HepG2 (cell line): Measurements from ENCODE around the gene ATAD1. TPM values are rescaled to one million over a fixed set of nuclear protein-coding genes. Genes with fewer than 3 reads are reported as not detected.

Source experiments
- ATAC-seq: fragments of 200-7000 bp; cut with Tn5 transposase; 3 replicates; pipeline ENCODE4 v1.9.1; 2020; ENCODE audit warnings: mild to moderate bottlenecking, moderate library complexity
- BruUV-seq: library from RNA; stranded (reverse); fragments of 400-500 nt; replicated peaks from 2 replicates; lab custom pipeline; 2021; lab: Mats Ljungman, UMichigan
- CTCF ChIA-PET: fragments of 300-600 bp; formaldehyde crosslinking; extraction: SDS; loops from one replicate; lab custom pipeline; 2021; ENCODE audit warnings: low total read pairs, inconsistent platforms, low intra/inter-chr PET ratio; lab: Yijun Ruan, JAX
- POLR2A ChIA-PET: fragments of 350-600 bp; sonication (Branson Sonifier 250); formaldehyde crosslinking; loops from one replicate; lab custom pipeline; 2020; ENCODE audit warnings: antibody characterized with exemption, inconsistent platforms; lab: Yijun Ruan, JAX
- DNase-seq: peaks from one replicate; pipeline ENCODE4 v3.0.0-alpha.2; 2015; ENCODE audit warnings: low spot score
- FAIRE-seq: peaks from 3 replicates; lab custom pipeline; 2011; peaks lifted over from hg19 to GRCh38; lab: Jason Lieb, UNC
- H2AFZ ChIP-seq: one replicate; pipeline ENCODE4 v1.6.1; 2011; ENCODE audit warnings: low read length, inconsistent platforms
- H3K27ac ChIP-seq: fragments of 300-600 bp; 3 replicates; pipeline ENCODE4 v1.8.0; 2011; ENCODE audit warnings: mixed run types, mild to moderate bottlenecking, mixed read lengths, low read length, inconsistent platforms; ENCODE audit not compliant: insufficient read depth; ENCODE audit errors: extremely low read length
- H3K27me3 ChIP-seq, 2 experiments: fragments of 200-600 bp in 1 of 2; 2 replicates in 1 of 2; 3 replicates in 1 of 2; pipeline versions ENCODE4 v1.6.0 to v1.8.0; 2011; ENCODE audit warnings: low read length in 2 of 2, mild to moderate bottlenecking in 2 of 2, moderate library complexity in 2 of 2, inconsistent platforms in 1 of 2; ENCODE audit not compliant: insufficient read depth in 2 of 2, control insufficient read depth in 1 of 2
- H3K36me3 ChIP-seq, 2 experiments: fragments of 200-600 bp in 1 of 2; replicated peaks in 1 of 2; 2 replicates in 1 of 2; 3 replicates in 1 of 2; pipeline versions ENCODE4 v1.5.1 to v1.8.0; 2011; ENCODE audit warnings: low read length in 2 of 2, inconsistent platforms in 1 of 2; ENCODE audit not compliant: insufficient read depth in 2 of 2, control insufficient read depth in 1 of 2
- H3K4me1 ChIP-seq: 2 replicates; pipeline ENCODE4 v1.5.1; 2012; ENCODE audit warnings: low read length, inconsistent platforms; ENCODE audit not compliant: insufficient read depth
- H3K4me2 ChIP-seq: 2 replicates; pipeline ENCODE4 v1.6.0; 2011; ENCODE audit warnings: low read depth, low read length, inconsistent platforms
- H3K4me3 ChIP-seq, 3 experiments: fragments of 200-600 bp in 1 of 3; sonication (generic), shearing (Covaris generic) in 1 of 3; replicated peaks in 1 of 3; 2 replicates each; pipeline ENCODE4 v1.5.1; 2011 to 2016; ENCODE audit warnings: low read length in 3 of 3, inconsistent platforms in 2 of 3, low read depth in 2 of 3, mild to moderate bottlenecking in 2 of 3, control low read depth in 1 of 3, mixed read lengths in 1 of 3; ENCODE audit not compliant: insufficient read depth in 1 of 3
- H3K79me2 ChIP-seq: one replicate; pipeline ENCODE4 v1.6.1; 2011; ENCODE audit warnings: low read length, inconsistent platforms; ENCODE audit not compliant: insufficient read depth
- H3K9ac ChIP-seq: 2 replicates; pipeline ENCODE4 v1.6.0; 2011; ENCODE audit warnings: mild to moderate bottlenecking, low read depth, low read length, inconsistent platforms; ENCODE audit not compliant: insufficient read depth
- H3K9me3 ChIP-seq: 2 replicates; pipeline ENCODE4 v1.5.1; 2012; ENCODE audit warnings: mild to moderate bottlenecking, low read length
- H4K20me1 ChIP-seq: 2 replicates; pipeline ENCODE4 v1.6.0; 2011; ENCODE audit warnings: inconsistent platforms, mild to moderate bottlenecking, low read length, moderate library complexity; ENCODE audit not compliant: insufficient read depth
- CEBPB ChIP-seq: IDR thresholded peaks from 2 replicates; pipeline ENCODE4 v1.6.1; 2011; ENCODE audit warnings: low read depth, low read length, improper control_type of control experiment, borderline replicate concordance
- CHD4 ChIP-seq: fragments of 200-600 bp; sonication (generic); IDR thresholded peaks from 2 replicates; pipeline ENCODE4 v1.7.0; 2017; ENCODE audit warnings: mild to moderate bottlenecking, low read length, borderline replicate concordance
- KDM4B ChIP-seq: sonication (generic); formaldehyde crosslinking; IDR thresholded peaks from 2 replicates; pipeline ENCODE4 v1.4.0; 2020; ENCODE audit warnings: missing genetic modification reagents
- NR1H2 ChIP-seq: sonication (generic); formaldehyde crosslinking; IDR thresholded peaks from 2 replicates; pipeline ENCODE4 v1.8.1; 2022; ENCODE audit warnings: low read depth, missing genetic modification reagents, borderline replicate concordance
- ZNF124 ChIP-seq: sonication (generic); formaldehyde crosslinking; IDR thresholded peaks from 2 replicates; pipeline ENCODE4 v1.4.0; 2020; ENCODE audit warnings: missing genetic modification reagents
- ZNF441 ChIP-seq: sonication (generic); formaldehyde crosslinking; IDR thresholded peaks from 2 replicates; pipeline ENCODE4 v1.7.0; 2021; ENCODE audit warnings: missing genetic modification reagents, borderline replicate concordance
- ZNF547 ChIP-seq: sonication (generic); formaldehyde crosslinking; IDR thresholded peaks from 2 replicates; pipeline ENCODE4 v1.5.1; 2020; ENCODE audit warnings: mild to moderate bottlenecking, missing genetic modification reagents
- ZNF746 ChIP-seq: sonication (generic); formaldehyde crosslinking; IDR thresholded peaks from 2 replicates; pipeline ENCODE4 v1.8.0; 2022; ENCODE audit warnings: mild to moderate bottlenecking, missing genetic modification reagents
- ZSCAN20 ChIP-seq: sonication (generic); formaldehyde crosslinking; IDR thresholded peaks from 2 replicates; pipeline ENCODE4 v1.4.0; 2020; ENCODE audit warnings: missing genetic modification reagents, mild to moderate bottlenecking, borderline replicate concordance
- WGBS: methylation state at CpG from one replicate; pipeline ENCODE4 v1.1.6; 2017; ENCODE audit warnings: low lambda C conversion rate; 5-methylcytosine and 5-hydroxymethylcytosine counted together
- in situ Hi-C: cut with HindIII; loops from 2 replicates; pipeline ENCODE4 v1.10.0; 2017; ENCODE audit warnings: low pct_unique_long_range_greater_than_20kb; ENCODE audit not compliant: extremely low pct_ligation_motif_present
- intact Hi-C: fragments of 100-400 bp; cut with micrococcal nuclease; formaldehyde crosslinking; loops from one replicate; pipeline ENCODE4 v1.10.0; 2022; ENCODE audit not compliant: unreplicated experiment
- polyA plus RNA-seq, 8 experiments: library from polyadenylated mRNA; depleted of rRNA in 3 of 8; stranded (reverse) in 7 of 8; unstranded in 1 of 8; fragments of >200 nt; fragmentation: Illumina TruSeq in 4 of 8; extraction: Trizol in 4 of 8; gene quantifications; 2 replicates each; pipeline versions ENCODE4 v1.2.1 to v1.2.3, GENCODE V29; 2011 to 2016; ENCODE audit warnings: low read depth in 4 of 8, missing spikeins in 1 of 8, mixed read lengths in 1 of 8; ENCODE audit not compliant: insufficient read depth in 1 of 8
- total RNA-seq, 5 experiments: library from RNA; depleted of rRNA; stranded (reverse); fragments of >200 nt; fragmentation: Illumina TruSeq; extraction: Trizol; gene quantifications; 2 replicates each; pipeline ENCODE4 v1.2.3, GENCODE V29; 2016; ENCODE audit warnings: low read depth in 1 of 5
- TF ChIP-seq, protein P1 (sequence below): sonication (generic); formaldehyde crosslinking; conservative IDR thresholded peaks from 2 replicates; pipeline ENCODE4 v1.8.0; 2022; ENCODE audit warnings: missing genetic modification reagents
- TF ChIP-seq, protein P2 (sequence below): sonication (generic); formaldehyde crosslinking; IDR thresholded peaks from 2 replicates; pipeline ENCODE4 v1.4.0; 2020; ENCODE audit warnings: missing genetic modification reagents
- TF ChIP-seq, protein P3 (sequence below), 2 experiments: IDR thresholded peaks; 2 replicates each; pipeline ENCODE4 v1.6.1; 2011 to 2012; ENCODE audit warnings: low read length in 2 of 2, borderline replicate concordance in 1 of 2, low read depth in 1 of 2, mild to moderate bottlenecking in 1 of 2, moderate library complexity in 1 of 2
- TF ChIP-seq, protein P4 (sequence below): IDR thresholded peaks from 2 replicates; pipeline ENCODE4 v1.6.1; 2012; ENCODE audit warnings: low read length, improper control_type of control experiment

Gene ATAD1
- total and polyA plus RNA-seq, 2 of the 13 experiments (the other 11 are each of a cell fraction or from before 2014, with no cell fraction given): 14.9 to 28.2 TPM

DNA sequence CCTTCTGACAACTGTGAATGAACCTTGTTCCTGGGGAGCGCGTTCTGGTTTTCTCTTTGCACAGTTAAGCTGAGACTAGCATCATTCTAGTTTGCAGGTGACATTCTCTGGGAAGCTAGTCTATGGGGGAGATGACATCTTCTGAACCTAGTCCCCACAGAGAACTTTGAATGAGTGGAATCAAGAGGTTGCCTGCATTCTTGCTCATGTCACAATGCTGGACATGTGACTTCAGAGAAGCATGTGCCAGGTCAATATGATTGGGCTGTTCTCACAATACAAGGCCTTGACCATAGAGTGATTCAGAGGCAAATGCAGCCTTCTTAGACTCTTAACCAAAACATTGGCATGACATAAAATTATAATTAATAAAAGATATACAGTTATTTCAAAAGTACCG is 23.2 kb upstream of the ATAD1 start (continued):
- peak; percentile 17; the same call in 1 of the 2 replicates for TF ChIP-seq CEBPB
- TF ChIP-seq ZSCAN20 (CRISPR knock-in tag): no peak

DNA sequence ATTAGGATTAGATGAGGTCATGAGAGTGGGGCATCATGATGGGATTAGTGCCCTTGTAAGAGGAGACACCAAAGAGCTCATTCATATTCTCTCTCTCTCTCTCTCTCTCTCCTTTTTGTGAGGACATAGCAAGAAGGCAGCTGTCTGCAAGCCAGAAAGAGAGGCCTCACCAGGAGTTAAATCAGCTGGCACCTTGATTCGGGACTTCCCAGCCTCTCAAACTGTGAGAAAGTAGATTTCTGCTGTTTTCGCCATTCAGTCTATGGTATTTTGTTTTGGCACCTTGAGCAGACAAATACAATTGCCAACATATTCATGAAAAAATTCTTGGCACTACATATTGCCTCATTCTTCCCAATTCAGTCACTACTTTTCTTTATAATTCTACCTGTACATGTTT is 20.6 kb upstream of the ATAD1 start:
- Histone ChIP-seq H3K79me2 (no peaks in the 10 kb centered on the region), H3K4me1 (peaks cover 21% of the 10 kb centered on the region), H3K4me3 (no peak overlapping the region), H3K27me3 (peaks cover 0 to 1% of the 10 kb centered on the region in 2 experiments; a peak in 1 of 5 replicates), H2AFZ (no peak overlapping the region), H3K4me2 (no peak overlapping the region), H4K20me1 (no peaks in the 10 kb centered on the region), H3K27ac (no peak overlapping the region), H3K9me3 (no peaks in the 10 kb centered on the region), H3K36me3 (no peaks in the 10 kb centered on the region), H3K9ac (no peak overlapping the region)
- 57% methylated on average over 2 of the region's 2 CpGs for WGBS
- no peak for ATAC-seq
- BruUV-seq: no TSS peak
- DNase-seq: no peak
- in situ Hi-C loops: no loop called here
- ChIA-PET POLR2A (no interaction called here), CTCF (no interaction called here)
- intact Hi-C loops: no loop called here
- no peak for FAIRE-seq
- TF ChIP-seq CHD4 (no peak), ZNF124 (no peak), ZNF441 (CRISPR knock-in tag) (no peak), KDM4B (CRISPR knock-in tag) (no peak), ZNF547 (CRISPR knock-in tag) (no peak), NR1H2 (CRISPR knock-in tag) (no peak), ZNF746 (CRISPR knock-in tag) (no peak)
- TF ChIP-seq, protein P1, sequence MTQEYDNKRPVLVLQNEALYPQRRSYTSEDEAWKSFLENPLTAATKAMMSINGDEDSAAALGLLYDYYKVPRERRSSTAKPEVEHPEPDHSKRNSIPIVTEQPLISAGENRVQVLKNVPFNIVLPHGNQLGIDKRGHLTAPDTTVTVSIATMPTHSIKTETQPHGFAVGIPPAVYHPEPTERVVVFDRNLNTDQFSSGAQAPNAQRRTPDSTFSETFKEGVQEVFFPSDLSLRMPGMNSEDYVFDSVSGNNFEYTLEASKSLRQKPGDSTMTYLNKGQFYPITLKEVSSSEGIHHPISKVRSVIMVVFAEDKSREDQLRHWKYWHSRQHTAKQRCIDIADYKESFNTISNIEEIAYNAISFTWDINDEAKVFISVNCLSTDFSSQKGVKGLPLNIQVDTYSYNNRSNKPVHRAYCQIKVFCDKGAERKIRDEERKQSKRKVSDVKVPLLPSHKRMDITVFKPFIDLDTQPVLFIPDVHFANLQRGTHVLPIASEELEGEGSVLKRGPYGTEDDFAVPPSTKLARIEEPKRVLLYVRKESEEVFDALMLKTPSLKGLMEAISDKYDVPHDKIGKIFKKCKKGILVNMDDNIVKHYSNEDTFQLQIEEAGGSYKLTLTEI: no peak
- TF ChIP-seq, protein P2, sequence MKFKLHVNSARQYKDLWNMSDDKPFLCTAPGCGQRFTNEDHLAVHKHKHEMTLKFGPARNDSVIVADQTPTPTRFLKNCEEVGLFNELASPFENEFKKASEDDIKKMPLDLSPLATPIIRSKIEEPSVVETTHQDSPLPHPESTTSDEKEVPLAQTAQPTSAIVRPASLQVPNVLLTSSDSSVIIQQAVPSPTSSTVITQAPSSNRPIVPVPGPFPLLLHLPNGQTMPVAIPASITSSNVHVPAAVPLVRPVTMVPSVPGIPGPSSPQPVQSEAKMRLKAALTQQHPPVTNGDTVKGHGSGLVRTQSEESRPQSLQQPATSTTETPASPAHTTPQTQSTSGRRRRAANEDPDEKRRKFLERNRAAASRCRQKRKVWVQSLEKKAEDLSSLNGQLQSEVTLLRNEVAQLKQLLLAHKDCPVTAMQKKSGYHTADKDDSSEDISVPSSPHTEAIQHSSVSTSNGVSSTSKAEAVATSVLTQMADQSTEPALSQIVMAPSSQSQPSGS (CRISPR knock-in tag): no peak
- TF ChIP-seq, protein P3, sequence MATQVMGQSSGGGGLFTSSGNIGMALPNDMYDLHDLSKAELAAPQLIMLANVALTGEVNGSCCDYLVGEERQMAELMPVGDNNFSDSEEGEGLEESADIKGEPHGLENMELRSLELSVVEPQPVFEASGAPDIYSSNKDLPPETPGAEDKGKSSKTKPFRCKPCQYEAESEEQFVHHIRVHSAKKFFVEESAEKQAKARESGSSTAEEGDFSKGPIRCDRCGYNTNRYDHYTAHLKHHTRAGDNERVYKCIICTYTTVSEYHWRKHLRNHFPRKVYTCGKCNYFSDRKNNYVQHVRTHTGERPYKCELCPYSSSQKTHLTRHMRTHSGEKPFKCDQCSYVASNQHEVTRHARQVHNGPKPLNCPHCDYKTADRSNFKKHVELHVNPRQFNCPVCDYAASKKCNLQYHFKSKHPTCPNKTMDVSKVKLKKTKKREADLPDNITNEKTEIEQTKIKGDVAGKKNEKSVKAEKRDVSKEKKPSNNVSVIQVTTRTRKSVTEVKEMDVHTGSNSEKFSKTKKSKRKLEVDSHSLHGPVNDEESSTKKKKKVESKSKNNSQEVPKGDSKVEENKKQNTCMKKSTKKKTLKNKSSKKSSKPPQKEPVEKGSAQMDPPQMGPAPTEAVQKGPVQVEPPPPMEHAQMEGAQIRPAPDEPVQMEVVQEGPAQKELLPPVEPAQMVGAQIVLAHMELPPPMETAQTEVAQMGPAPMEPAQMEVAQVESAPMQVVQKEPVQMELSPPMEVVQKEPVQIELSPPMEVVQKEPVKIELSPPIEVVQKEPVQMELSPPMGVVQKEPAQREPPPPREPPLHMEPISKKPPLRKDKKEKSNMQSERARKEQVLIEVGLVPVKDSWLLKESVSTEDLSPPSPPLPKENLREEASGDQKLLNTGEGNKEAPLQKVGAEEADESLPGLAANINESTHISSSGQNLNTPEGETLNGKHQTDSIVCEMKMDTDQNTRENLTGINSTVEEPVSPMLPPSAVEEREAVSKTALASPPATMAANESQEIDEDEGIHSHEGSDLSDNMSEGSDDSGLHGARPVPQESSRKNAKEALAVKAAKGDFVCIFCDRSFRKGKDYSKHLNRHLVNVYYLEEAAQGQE (IDR thresholded peaks at IDR 0.05; ENCODE audit: borderline replicate concordance in 1 of 2, low read depth in 1 of 2, low read length in 2 of 2): no peak
- TF ChIP-seq, protein P4, sequence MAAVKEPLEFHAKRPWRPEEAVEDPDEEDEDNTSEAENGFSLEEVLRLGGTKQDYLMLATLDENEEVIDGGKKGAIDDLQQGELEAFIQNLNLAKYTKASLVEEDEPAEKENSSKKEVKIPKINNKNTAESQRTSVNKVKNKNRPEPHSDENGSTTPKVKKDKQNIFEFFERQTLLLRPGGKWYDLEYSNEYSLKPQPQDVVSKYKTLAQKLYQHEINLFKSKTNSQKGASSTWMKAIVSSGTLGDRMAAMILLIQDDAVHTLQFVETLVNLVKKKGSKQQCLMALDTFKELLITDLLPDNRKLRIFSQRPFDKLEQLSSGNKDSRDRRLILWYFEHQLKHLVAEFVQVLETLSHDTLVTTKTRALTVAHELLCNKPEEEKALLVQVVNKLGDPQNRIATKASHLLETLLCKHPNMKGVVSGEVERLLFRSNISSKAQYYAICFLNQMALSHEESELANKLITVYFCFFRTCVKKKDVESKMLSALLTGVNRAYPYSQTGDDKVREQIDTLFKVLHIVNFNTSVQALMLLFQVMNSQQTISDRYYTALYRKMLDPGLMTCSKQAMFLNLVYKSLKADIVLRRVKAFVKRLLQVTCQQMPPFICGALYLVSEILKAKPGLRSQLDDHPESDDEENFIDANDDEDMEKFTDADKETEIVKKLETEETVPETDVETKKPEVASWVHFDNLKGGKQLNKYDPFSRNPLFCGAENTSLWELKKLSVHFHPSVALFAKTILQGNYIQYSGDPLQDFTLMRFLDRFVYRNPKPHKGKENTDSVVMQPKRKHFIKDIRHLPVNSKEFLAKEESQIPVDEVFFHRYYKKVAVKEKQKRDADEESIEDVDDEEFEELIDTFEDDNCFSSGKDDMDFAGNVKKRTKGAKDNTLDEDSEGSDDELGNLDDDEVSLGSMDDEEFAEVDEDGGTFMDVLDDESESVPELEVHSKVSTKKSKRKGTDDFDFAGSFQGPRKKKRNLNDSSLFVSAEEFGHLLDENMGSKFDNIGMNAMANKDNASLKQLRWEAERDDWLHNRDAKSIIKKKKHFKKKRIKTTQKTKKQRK: no peak
